H1 (cell line): Measurements from ENCODE around the gene IAH1. TPM values are rescaled to one million over a fixed set of nuclear protein-coding genes. Genes with fewer than 3 reads are reported as not detected.
A peak's percentile ranks its signal among the peaks of the same experiment; 100 is the strongest.

ENCODE experiments used
- CTCF ChIA-PET: fragments of 300-600 bp; sonication (Branson Sonifier 250); formaldehyde crosslinking; loops from one replicate; lab custom pipeline; 2021; ENCODE audit not compliant: partially characterized antibody; lab: Charles Lee
- POLR2A ChIA-PET: fragments of 300-600 bp; sonication (Branson Sonifier 250); formaldehyde crosslinking; loops from one replicate; lab custom pipeline; 2021; ENCODE audit warnings: inconsistent platforms; ENCODE audit not compliant: partially characterized antibody; lab: Charles Lee
- DNase-seq, 2 experiments: peaks; one replicate each; pipeline versions ENCODE4 v3.0.0 to v3.0.0-alpha.2; 2010 to 2022; ENCODE audit warnings: low spot score in 2 of 2, low read depth in 1 of 2, mixed read lengths in 1 of 2
- FAIRE-seq: peaks from 2 replicates; lab custom pipeline; 2011; peaks lifted over from hg19 to GRCh38; lab: Jason Lieb, UNC
- H2AFZ ChIP-seq: 2 replicates; pipeline ENCODE4 v1.8.1; 2012; ENCODE audit warnings: low read length, inconsistent platforms
- H2AK5ac ChIP-seq: 2 replicates; pipeline ENCODE4 v1.6.1; 2013; ENCODE audit warnings: low read depth, low read length
- H2BK120ac ChIP-seq: replicated peaks from 2 replicates; pipeline ENCODE3; 2013; ENCODE audit warnings: low read depth, low read length, inconsistent platforms
- H2BK12ac ChIP-seq: 2 replicates; pipeline ENCODE4 v1.6.1; 2013; ENCODE audit warnings: low read depth, low read length
- H2BK15ac ChIP-seq: 2 replicates; pipeline ENCODE4 v1.6.1; 2013; ENCODE audit warnings: low read length
- H2BK20ac ChIP-seq: 2 replicates; pipeline ENCODE4 v1.6.1; 2013; ENCODE audit warnings: low read length
- H2BK5ac ChIP-seq: 2 replicates; pipeline ENCODE4 v1.6.1; 2013; ENCODE audit warnings: low read depth, low read length
- H3K14ac ChIP-seq: 2 replicates; pipeline ENCODE4 v1.6.1; 2013; ENCODE audit warnings: inconsistent platforms; ENCODE audit not compliant: insufficient read length
- H3K18ac ChIP-seq: 2 replicates; pipeline ENCODE4 v1.6.1; 2013; ENCODE audit warnings: low read length; ENCODE audit errors: extremely low read depth
- H3K23ac ChIP-seq: 2 replicates; pipeline ENCODE4 v1.6.1; 2013; ENCODE audit warnings: inconsistent platforms; ENCODE audit not compliant: insufficient read length
- H3K23me2 ChIP-seq: 2 replicates; pipeline ENCODE4 v1.6.1; 2013; ENCODE audit warnings: low read depth, low read length
- H3K27ac ChIP-seq: 2 replicates; pipeline ENCODE4 v1.6.1; 2011; ENCODE audit warnings: low read depth, low read length, inconsistent platforms
- H3K27me3 ChIP-seq, 4 experiments: replicated peaks in 1 of 4; 1 replicate in 1 of 4; 2 replicates in 3 of 4; pipeline versions ENCODE4 v1.6.1 to v1.8.1; 2011 to 2013; ENCODE audit warnings: low read length in 3 of 4, mild to moderate bottlenecking in 3 of 4, inconsistent platforms in 2 of 4, mixed read lengths in 2 of 4, moderate library complexity in 1 of 4; ENCODE audit not compliant: control insufficient read depth in 3 of 4, insufficient read depth in 3 of 4; ENCODE audit errors: extremely low read depth in 1 of 4
- H3K36me3 ChIP-seq, 4 experiments: 2 replicates each; pipeline versions ENCODE4 v1.6.1 to v1.8.1; 2011 to 2013; ENCODE audit warnings: mild to moderate bottlenecking in 4 of 4, low read length in 3 of 4, moderate library complexity in 2 of 4, control low read depth in 1 of 4, inconsistent platforms in 1 of 4; ENCODE audit not compliant: insufficient read depth in 4 of 4, control insufficient read depth in 2 of 4
- H3K4ac ChIP-seq: replicated peaks from 2 replicates; pipeline ENCODE3; 2013; ENCODE audit warnings: low read length, low read depth, mixed read lengths, inconsistent platforms; ENCODE audit not compliant: insufficient read length
- H3K4me1 ChIP-seq, 4 experiments: replicated peaks in 1 of 4; 1 replicate in 1 of 4; 2 replicates in 3 of 4; pipeline versions ENCODE4 v1.6.1 to v1.8.1; 2011 to 2013; ENCODE audit warnings: low read length in 3 of 4, inconsistent platforms in 2 of 4, mixed read lengths in 1 of 4; ENCODE audit not compliant: insufficient read depth in 4 of 4, control insufficient read depth in 3 of 4
- H3K4me2 ChIP-seq, 2 experiments: 2 replicates each; pipeline versions ENCODE4 v1.6.1 to v1.8.1; 2011 to 2013; ENCODE audit warnings: low read depth in 2 of 2, low read length in 2 of 2, control low read depth in 1 of 2, inconsistent platforms in 1 of 2, mild to moderate bottlenecking in 1 of 2; ENCODE audit not compliant: insufficient read depth in 1 of 2
- H3K4me3 ChIP-seq, 4 experiments: fragments of 200-600, 300-600 bp in 1 of 4; sonication (generic), shearing (Covaris generic), sonication (Bioruptor Twin) in 1 of 4; 2 replicates each; pipeline versions ENCODE4 v1.5.1 to v1.8.1; 2011 to 2016; ENCODE audit warnings: low read length in 4 of 4, low read depth in 3 of 4, control low read depth in 2 of 4, inconsistent platforms in 2 of 4, mild to moderate bottlenecking in 2 of 4, mixed read lengths in 1 of 4, moderate library complexity in 1 of 4; ENCODE audit not compliant: insufficient read depth in 2 of 4; ENCODE audit errors: extremely low read depth in 1 of 4
- H3K56ac ChIP-seq: replicated peaks from 2 replicates; pipeline ENCODE3; 2013; ENCODE audit warnings: low read depth, mild to moderate bottlenecking, mixed read lengths, low read length, inconsistent platforms; ENCODE audit not compliant: insufficient read length
- H3K79me1 ChIP-seq: 2 replicates; pipeline ENCODE4 v1.6.1; 2013; ENCODE audit warnings: low read depth, low read length, control low read depth
- H3K79me2 ChIP-seq, 2 experiments: 2 replicates each; pipeline versions ENCODE4 v1.6.1 to v1.8.1; 2012 to 2013; ENCODE audit warnings: low read length in 2 of 2, mild to moderate bottlenecking in 2 of 2, inconsistent platforms in 1 of 2; ENCODE audit not compliant: insufficient read depth in 2 of 2, control insufficient read depth in 1 of 2
- H3K9ac ChIP-seq, 4 experiments: replicated peaks in 1 of 4; 1 replicate in 1 of 4; 2 replicates in 3 of 4; pipeline versions ENCODE4 v1.6.1 to v1.8.1; 2011 to 2013; ENCODE audit warnings: low read depth in 3 of 4, low read length in 3 of 4, control low read depth in 2 of 4, mild to moderate bottlenecking in 2 of 4, moderate library complexity in 2 of 4, inconsistent platforms in 1 of 4; ENCODE audit errors: extremely low read depth in 1 of 4
- H3K9me3 ChIP-seq, 2 experiments: 2 replicates each; pipeline versions ENCODE4 v1.6.1 to v1.8.1; 2012 to 2013; ENCODE audit warnings: mild to moderate bottlenecking in 2 of 2, moderate library complexity in 2 of 2, control low read depth in 1 of 2, inconsistent platforms in 1 of 2, low read depth in 1 of 2, low read length in 1 of 2, mixed read lengths in 1 of 2; ENCODE audit not compliant: insufficient read depth in 2 of 2
- H4K20me1 ChIP-seq, 2 experiments: replicated peaks in 1 of 2; 2 replicates each; pipeline versions ENCODE3 to v1.8.1; 2011 to 2013; ENCODE audit warnings: inconsistent platforms in 2 of 2, low read length in 2 of 2, mild to moderate bottlenecking in 1 of 2; ENCODE audit not compliant: insufficient read depth in 2 of 2, control insufficient read depth in 1 of 2
- H4K5ac ChIP-seq: 2 replicates; pipeline ENCODE4 v1.6.1; 2013; ENCODE audit warnings: low read length, low read depth, mixed read lengths, inconsistent platforms; ENCODE audit not compliant: insufficient read length
- H4K8ac ChIP-seq: 2 replicates; pipeline ENCODE4 v1.8.0; 2013; ENCODE audit warnings: mild to moderate bottlenecking, moderate library complexity, low read length, inconsistent platforms; ENCODE audit not compliant: insufficient read depth; ENCODE audit errors: extremely low read depth
- H4K91ac ChIP-seq: replicated peaks from 2 replicates; pipeline ENCODE3; 2013; ENCODE audit warnings: low read length, mixed read lengths, inconsistent platforms; ENCODE audit not compliant: insufficient read length
- BCL11A ChIP-seq, 2 experiments: IDR thresholded peaks; one replicate each; pipeline ENCODE4 v1.6.1; 2011; ENCODE audit warnings: low read depth in 2 of 2, low read length in 2 of 2, mild to moderate bottlenecking in 2 of 2
- EP300 ChIP-seq, 2 experiments: IDR thresholded peaks; 1 replicate in 1 of 2; 2 replicates in 1 of 2; pipeline ENCODE4 v1.6.1; 2011 to 2012; ENCODE audit warnings: low read depth in 2 of 2, low read length in 2 of 2, mild to moderate bottlenecking in 2 of 2, borderline replicate concordance in 1 of 2, inconsistent platforms in 1 of 2, moderate library complexity in 1 of 2
- HDAC6 ChIP-seq: IDR thresholded peaks from one replicate; pipeline ENCODE4 v1.7.1; 2012; ENCODE audit warnings: low read depth, mild to moderate bottlenecking, inconsistent platforms, low read length, moderate library complexity
- POLR2A ChIP-seq, 2 experiments: IDR thresholded peaks; 1 replicate in 1 of 2; 2 replicates in 1 of 2; pipeline ENCODE4 v1.6.1; 2011; ENCODE audit warnings: low read depth in 2 of 2, low read length in 2 of 2, mild to moderate bottlenecking in 2 of 2; ENCODE audit errors: control extremely low read depth in 1 of 2
- RAD21 ChIP-seq, 2 experiments: IDR thresholded peaks in 1 of 2; conservative IDR thresholded peaks in 1 of 2; 2 replicates each; pipeline ENCODE4 v1.6.1; 2011; ENCODE audit warnings: low read depth in 2 of 2, low read length in 2 of 2, improper control_type of control experiment in 1 of 2, inconsistent platforms in 1 of 2, mild to moderate bottlenecking in 1 of 2, moderate library complexity in 1 of 2
- SP2 ChIP-seq: IDR thresholded peaks from 2 replicates; pipeline ENCODE4 v1.6.1; 2012; ENCODE audit warnings: mild to moderate bottlenecking, low read length, inconsistent platforms
- TBP ChIP-seq: IDR thresholded peaks from 2 replicates; pipeline ENCODE4 v1.6.1; 2011; ENCODE audit warnings: low read depth, low read length, improper control_type of control experiment
- WGBS, 2 experiments: shearing (Covaris generic) in 1 of 2; methylation state at CpG; one replicate each; pipeline versions ENCODE4 v1.1.6 to v1.1.7; 2013 to 2015; ENCODE audit warnings: low lambda C conversion rate in 2 of 2, mixed read lengths in 2 of 2, inconsistent platforms in 1 of 2, low coverage in 1 of 2, missing lambda C conversion rate in 1 of 2; ENCODE audit not compliant: insufficient replicate concordance in 2 of 2, insufficient coverage in 1 of 2, insufficient read length in 1 of 2; ENCODE audit errors: extremely low coverage in 1 of 2, missing lambda C conversion rate in 1 of 2; 5-methylcytosine and 5-hydroxymethylcytosine counted together
- polyA plus RNA-seq, 7 experiments: library from polyadenylated mRNA; depleted of rRNA in 3 of 7; stranded (reverse) in 5 of 7; unstranded in 2 of 7; fragments of >200 nt in 5 of 7; fragments of 200-250 nt in 2 of 7; gene quantifications; 1 replicate in 5 of 7; 2 replicates in 1 of 7; 4 replicates in 1 of 7; pipeline versions ENCODE4 v1.2.1 to v1.2.3, GENCODE V29; 2011 to 2013; ENCODE audit warnings: missing spikeins in 2 of 7, mixed read lengths in 2 of 7
- total RNA-seq: library from RNA; stranded (reverse); fragmentation: NEBNext Ultra II Directional; extraction: Animal tissue kit (Norgen Biotek cat#: 25700); gene quantifications from 2 replicates; pipeline ENCODE4 v1.2.1, GENCODE V29; 2021
- TF ChIP-seq, protein P1 (sequence below): IDR thresholded peaks from 2 replicates; pipeline ENCODE4 v1.6.1; 2012; ENCODE audit warnings: inconsistent platforms

Gene IAH1
- total and polyA plus RNA-seq, 2 of the 8 experiments (the other 6 are each of a cell fraction or from before 2014, with no cell fraction given) = 15.1 to 21.5 TPM

DNA sequence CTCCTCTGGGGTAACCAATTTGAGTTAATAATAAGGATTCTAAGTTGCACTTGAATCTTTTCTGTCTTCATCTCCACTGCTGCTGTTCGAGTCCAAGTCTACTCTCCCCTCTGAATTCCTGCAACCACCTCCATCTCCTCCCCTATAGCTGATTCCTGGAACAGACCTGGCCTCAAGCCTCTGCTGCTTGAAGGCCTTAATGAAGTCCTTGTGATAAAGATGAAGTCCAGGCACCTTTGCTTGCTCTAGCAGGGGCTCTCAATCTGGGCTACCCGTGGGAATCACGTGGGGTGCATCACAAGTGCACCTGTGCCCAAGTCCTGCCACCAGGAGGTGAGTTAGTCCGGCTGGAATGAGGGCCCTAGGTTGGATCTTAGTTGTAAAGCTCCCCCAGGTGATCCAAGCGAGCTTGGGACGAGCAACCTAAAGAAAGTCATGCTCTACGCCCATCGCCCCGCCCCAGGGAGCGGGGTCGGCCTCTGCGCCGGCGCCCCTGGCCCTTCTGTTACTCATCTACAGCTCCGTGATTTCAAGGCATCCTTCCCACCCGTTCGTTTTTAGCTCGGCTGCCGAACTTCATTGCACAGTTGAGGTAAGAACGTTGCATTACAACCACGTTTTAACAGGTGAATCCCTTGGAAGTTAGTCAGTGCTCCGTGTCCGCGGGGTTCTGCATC lies 905 bp upstream of the IAH1 start:
- ChIA-PET CTCF (interaction anchor here (0.7 to 1.7 kb wide), 7 partner anchors 296 to 584 kb away, joined by 3 to 6 read pairs (median 3); no protein-coding TSS in a partner anchor), POLR2A (interaction anchor here (0.6 to 2.9 kb wide), 5 partner anchors 9 to 157 kb away, joined by 3 to 12 read pairs (median 5); partner anchors contain the start of genes ADAM17 and YWHAQ)
- Histone ChIP-seq H4K20me1 (no peaks in the 10 kb centered on the region), H3K4me3 (peak overlapping the region; percentile 20 to 64 (median 48)), H2BK12ac (no peak overlapping the region), H3K23ac (no peak overlapping the region), H2BK20ac (no peak overlapping the region), H3K79me1 (no peaks in the 10 kb centered on the region), H3K14ac (no peak overlapping the region), H2BK120ac (no peak overlapping the region), H2BK15ac (no peak overlapping the region), H3K4ac (no peak overlapping the region), H3K56ac (no peak overlapping the region), H2AK5ac (no peak overlapping the region), H3K27me3 (peaks cover 0 to 2% (median 0%) of the 10 kb centered on the region in 4 experiments; a peak in 2 of 7 replicates), H3K4me1 (peaks cover 0 to 4% (median 2%) of the 10 kb centered on the region in 4 experiments; a peak in 2 of 7 replicates), H3K27ac (no peak overlapping the region), H2BK5ac (0 out of 2 replicates have a peak overlapping the region, but pooled peaks have one; percentile 1), H4K5ac (no peak overlapping the region), H4K8ac (peak overlapping the region; percentile 28; the same call in 1 of the 2 replicates), H3K23me2 (peaks cover 11% of the 10 kb centered on the region), H3K36me3 (peaks cover 5 to 26% (median 16%) of the 10 kb centered on the region in 4 experiments), H4K91ac (no peak overlapping the region), H3K9ac (no peak overlapping the region), H3K9me3 (peaks cover 5% of the 10 kb centered on the region in 2 experiments; a peak in 3 of 4 replicates), H3K18ac (no peak overlapping the region), H3K4me2 (peak overlapping the region; percentile 55 to 65), H2AFZ (no peak overlapping the region), H3K79me2 (no peaks in the 10 kb centered on the region)
- peak; percentile 36 to 69 for DNase-seq
- WGBS, 2 experiments = 59% methylated on average over 24 of the region's 24 CpGs; no CpG with 5 or more reads in 1 of the 2 experiments
- FAIRE-seq = no peak
- TF ChIP-seq, protein P1, sequence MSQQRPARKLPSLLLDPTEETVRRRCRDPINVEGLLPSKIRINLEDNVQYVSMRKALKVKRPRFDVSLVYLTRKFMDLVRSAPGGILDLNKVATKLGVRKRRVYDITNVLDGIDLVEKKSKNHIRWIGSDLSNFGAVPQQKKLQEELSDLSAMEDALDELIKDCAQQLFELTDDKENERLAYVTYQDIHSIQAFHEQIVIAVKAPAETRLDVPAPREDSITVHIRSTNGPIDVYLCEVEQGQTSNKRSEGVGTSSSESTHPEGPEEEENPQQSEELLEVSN = no peak; the same call in 1 of the 2 replicates
- TF ChIP-seq SP2 (no peak), TBP (no peak), POLR2A (IDR thresholded peaks at IDR 0.05; ENCODE audit: control extremely low read depth in 1 of 2, low read depth in 2 of 2, low read length in 2 of 2) (0 out of 3 replicates have a peak, but pooled peaks of 1 of the 2 experiments have one; percentile 47), EP300 (IDR thresholded peaks at IDR 0.05; ENCODE audit: borderline replicate concordance in 1 of 2, low read depth in 2 of 2, low read length in 2 of 2) (no peak), BCL11A (IDR thresholded peaks at IDR 0.05; ENCODE audit: low read depth in 2 of 2, low read length in 2 of 2) (no peak), HDAC6 (no peak), RAD21 (IDR thresholded peaks at IDR 0.05 in 1 of 2, conservative IDR thresholded peaks at IDR 0.05 in 1 of 2; ENCODE audit: low read depth in 2 of 2, low read length in 2 of 2) (peak in 1 of 2 experiments; percentile 34; a peak in 1 of 4 replicates)
